PFSK-1 (cell line): Measurements from ENCODE around the gene CCSER2.

Experiments used
- FOXP2 ChIP-seq: optimal IDR thresholded peaks from 2 replicates; pipeline ENCODE3; 2011; ENCODE audit warnings: borderline replicate concordance, control low read depth, inconsistent platforms; ENCODE audit not compliant: insufficient read depth; ENCODE audit errors: extremely low read length, extremely low read depth
- POLR2AphosphoS5 ChIP-seq: IDR thresholded peaks from 2 replicates; pipeline ENCODE4 v1.6.1; 2012; ENCODE audit warnings: low read depth, mild to moderate bottlenecking, control low read depth, low read length, moderate library complexity
- SIN3A ChIP-seq: IDR thresholded peaks from 2 replicates; pipeline ENCODE4 v1.6.1; 2012; ENCODE audit warnings: mild to moderate bottlenecking, low read length, moderate library complexity, borderline replicate concordance; ENCODE audit not compliant: insufficient read depth
- TAF1 ChIP-seq: IDR thresholded peaks from 2 replicates; pipeline ENCODE4 v1.6.1; 2012; ENCODE audit warnings: low read length, control low read depth, borderline replicate concordance; ENCODE audit not compliant: insufficient read depth
- TF ChIP-seq, protein P1 (sequence below), 2 experiments: IDR thresholded peaks; 2 replicates each; pipeline versions ENCODE4 v1.6.1 to v1.8.0; 2011 to 2012; ENCODE audit warnings: low read depth in 2 of 2, low read length in 2 of 2, control low read depth in 1 of 2, inconsistent platforms in 1 of 2, mild to moderate bottlenecking in 1 of 2, moderate library complexity in 1 of 2; ENCODE audit not compliant: insufficient read depth in 1 of 2

CCSER2 gene

DNA sequence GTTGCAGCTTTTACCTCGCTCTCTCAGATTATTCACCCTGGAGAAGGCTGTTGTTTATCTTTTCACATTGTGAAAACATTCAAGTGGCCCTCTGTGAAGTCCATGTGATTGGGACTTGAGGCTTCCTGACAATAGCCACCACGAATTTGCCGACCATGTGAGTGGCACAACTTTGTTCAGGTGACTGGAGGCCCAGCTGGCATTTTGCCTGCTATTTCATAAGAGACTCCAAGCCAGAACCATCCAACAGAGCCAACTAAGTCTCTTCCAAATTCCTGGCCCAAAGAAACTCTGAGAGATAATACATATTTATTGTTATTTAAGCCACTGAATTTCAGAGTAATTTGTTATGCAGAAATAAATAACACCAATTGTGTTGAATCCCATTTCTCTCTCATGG is 38.2 kb upstream of the CCSER2 start:
- TF ChIP-seq FOXP2 (no peak), POLR2AphosphoS5 (no peak), TAF1 (no peak), SIN3A (no peak)
- TF ChIP-seq, protein P1, sequence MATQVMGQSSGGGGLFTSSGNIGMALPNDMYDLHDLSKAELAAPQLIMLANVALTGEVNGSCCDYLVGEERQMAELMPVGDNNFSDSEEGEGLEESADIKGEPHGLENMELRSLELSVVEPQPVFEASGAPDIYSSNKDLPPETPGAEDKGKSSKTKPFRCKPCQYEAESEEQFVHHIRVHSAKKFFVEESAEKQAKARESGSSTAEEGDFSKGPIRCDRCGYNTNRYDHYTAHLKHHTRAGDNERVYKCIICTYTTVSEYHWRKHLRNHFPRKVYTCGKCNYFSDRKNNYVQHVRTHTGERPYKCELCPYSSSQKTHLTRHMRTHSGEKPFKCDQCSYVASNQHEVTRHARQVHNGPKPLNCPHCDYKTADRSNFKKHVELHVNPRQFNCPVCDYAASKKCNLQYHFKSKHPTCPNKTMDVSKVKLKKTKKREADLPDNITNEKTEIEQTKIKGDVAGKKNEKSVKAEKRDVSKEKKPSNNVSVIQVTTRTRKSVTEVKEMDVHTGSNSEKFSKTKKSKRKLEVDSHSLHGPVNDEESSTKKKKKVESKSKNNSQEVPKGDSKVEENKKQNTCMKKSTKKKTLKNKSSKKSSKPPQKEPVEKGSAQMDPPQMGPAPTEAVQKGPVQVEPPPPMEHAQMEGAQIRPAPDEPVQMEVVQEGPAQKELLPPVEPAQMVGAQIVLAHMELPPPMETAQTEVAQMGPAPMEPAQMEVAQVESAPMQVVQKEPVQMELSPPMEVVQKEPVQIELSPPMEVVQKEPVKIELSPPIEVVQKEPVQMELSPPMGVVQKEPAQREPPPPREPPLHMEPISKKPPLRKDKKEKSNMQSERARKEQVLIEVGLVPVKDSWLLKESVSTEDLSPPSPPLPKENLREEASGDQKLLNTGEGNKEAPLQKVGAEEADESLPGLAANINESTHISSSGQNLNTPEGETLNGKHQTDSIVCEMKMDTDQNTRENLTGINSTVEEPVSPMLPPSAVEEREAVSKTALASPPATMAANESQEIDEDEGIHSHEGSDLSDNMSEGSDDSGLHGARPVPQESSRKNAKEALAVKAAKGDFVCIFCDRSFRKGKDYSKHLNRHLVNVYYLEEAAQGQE (IDR thresholded peaks at IDR 0.05; ENCODE audit: insufficient read depth in 1 of 2, low read depth in 2 of 2, low read length in 2 of 2) = no peak

DNA sequence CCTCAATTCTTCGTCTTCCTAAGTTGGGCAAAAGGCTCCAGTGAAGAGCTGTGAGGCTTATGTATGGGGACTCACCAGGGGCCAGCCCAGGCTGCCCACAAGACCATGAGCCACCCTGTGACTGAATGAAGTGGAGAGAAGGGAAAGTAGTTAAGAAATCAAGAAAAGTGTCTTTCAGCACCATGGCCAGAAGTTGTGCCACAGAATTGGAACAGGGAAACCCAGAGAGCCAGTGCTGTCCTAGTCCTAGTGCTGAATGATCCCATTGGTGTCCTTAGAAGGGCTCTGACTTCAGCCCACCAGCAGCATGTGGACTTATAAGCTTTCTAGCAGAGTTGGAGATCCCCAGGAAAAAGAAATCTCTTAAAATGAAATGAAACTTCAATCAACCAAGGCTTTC is 37.0 kb upstream of the CCSER2 start:
- no peak for TF ChIP-seq POLR2AphosphoS5
- TF ChIP-seq TAF1 = no peak
- peak; percentile 90; the same call in 1 of the 2 replicates for TF ChIP-seq SIN3A
- TF ChIP-seq FOXP2 = no peak
- TF ChIP-seq, protein P1 (IDR thresholded peaks at IDR 0.05; ENCODE audit: insufficient read depth in 1 of 2, low read depth in 2 of 2, low read length in 2 of 2) = peak; percentile 95 to 99

DNA sequence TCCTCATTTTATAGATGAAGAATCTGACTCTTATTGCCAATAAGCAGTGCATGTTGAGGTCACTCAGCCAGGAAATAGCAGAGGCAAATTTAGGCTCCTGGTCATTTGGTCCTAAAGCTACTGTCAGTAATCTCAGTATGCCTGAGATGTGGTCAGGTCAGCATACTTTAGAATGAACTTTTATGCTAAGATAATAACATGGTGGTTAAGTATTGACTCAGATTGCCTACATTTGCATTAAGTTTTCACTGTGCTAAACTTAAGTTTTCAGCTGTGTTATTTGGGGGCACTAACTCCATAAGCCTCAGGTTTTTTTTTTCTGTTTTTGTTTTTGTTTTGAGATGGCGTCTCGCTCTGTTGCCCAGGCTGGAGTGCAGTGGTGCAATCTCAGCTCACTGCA is 35.9 kb upstream of the CCSER2 start:
- TF ChIP-seq, protein P1 (IDR thresholded peaks at IDR 0.05; ENCODE audit: insufficient read depth in 1 of 2, low read depth in 2 of 2, low read length in 2 of 2) = no peak
- no peak for TF ChIP-seq FOXP2
- TF ChIP-seq TAF1 = no peak
- TF ChIP-seq SIN3A = no peak
- TF ChIP-seq POLR2AphosphoS5 = no peak

DNA sequence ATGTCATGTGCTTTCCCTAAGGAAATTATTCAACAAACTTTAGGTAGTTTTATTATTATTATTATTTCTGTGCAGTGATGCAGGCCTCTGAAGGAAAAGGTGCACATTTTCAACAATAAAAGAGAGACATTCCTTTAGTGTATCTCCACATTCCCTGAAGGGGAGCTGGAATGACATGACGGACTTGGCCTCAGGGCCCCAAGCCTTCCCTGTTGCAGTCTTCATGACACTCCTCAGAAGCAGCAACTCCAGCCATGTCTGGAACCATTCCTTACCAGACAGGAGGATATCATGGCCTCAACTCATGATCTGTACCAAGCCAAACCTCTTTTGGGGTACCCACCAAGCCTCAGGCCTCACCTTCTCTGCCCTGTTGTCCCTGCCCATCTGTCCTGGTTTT is 35.2 kb upstream of the CCSER2 start:
- no peak for TF ChIP-seq FOXP2
- no peak for TF ChIP-seq SIN3A
- TF ChIP-seq POLR2AphosphoS5 = no peak
- TF ChIP-seq, protein P1 (IDR thresholded peaks at IDR 0.05; ENCODE audit: insufficient read depth in 1 of 2, low read depth in 2 of 2, low read length in 2 of 2) = no peak
- no peak for TF ChIP-seq TAF1

DNA sequence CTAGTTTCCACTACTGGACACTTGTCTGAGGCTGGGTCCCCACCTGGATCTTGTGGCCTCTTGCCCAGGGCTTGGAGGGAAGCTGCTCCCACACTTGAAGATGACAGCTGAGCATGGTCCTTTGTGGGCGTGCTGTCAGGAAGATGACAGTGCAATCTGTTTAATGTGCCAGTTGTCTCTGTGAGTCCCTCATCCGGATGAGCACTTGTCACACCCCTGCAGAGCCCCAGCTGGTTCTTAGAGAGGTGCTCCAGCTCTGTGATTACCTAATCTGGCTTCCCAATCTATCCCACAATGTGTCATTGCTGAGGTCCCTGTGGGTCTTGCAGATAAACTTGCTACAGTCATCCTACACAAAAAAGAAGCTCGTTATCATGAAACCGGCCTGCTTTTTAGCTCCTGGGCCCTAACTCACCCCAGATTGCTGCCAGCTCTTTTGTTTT is 34.8 kb upstream of the CCSER2 start:
- TF ChIP-seq TAF1 (no peak), POLR2AphosphoS5 (no peak), SIN3A (no peak), FOXP2 (no peak)
- TF ChIP-seq, protein P1 (IDR thresholded peaks at IDR 0.05; ENCODE audit: insufficient read depth in 1 of 2, low read depth in 2 of 2, low read length in 2 of 2) = no peak
